Activated CD8-positive, alpha-beta memory T cell treated with anti-CD3 and anti-CD28 coated beads, Interleukin-2, amount 50 U/mL, for 24 hours (primary cell): ENCODE data around the gene CCDC102A.

Experiments used
- DNase-seq: peaks from one replicate; pipeline ENCODE4 v3.0.0-alpha.2; 2020; ENCODE audit errors: extremely low read depth

CCDC102A gene

DNA sequence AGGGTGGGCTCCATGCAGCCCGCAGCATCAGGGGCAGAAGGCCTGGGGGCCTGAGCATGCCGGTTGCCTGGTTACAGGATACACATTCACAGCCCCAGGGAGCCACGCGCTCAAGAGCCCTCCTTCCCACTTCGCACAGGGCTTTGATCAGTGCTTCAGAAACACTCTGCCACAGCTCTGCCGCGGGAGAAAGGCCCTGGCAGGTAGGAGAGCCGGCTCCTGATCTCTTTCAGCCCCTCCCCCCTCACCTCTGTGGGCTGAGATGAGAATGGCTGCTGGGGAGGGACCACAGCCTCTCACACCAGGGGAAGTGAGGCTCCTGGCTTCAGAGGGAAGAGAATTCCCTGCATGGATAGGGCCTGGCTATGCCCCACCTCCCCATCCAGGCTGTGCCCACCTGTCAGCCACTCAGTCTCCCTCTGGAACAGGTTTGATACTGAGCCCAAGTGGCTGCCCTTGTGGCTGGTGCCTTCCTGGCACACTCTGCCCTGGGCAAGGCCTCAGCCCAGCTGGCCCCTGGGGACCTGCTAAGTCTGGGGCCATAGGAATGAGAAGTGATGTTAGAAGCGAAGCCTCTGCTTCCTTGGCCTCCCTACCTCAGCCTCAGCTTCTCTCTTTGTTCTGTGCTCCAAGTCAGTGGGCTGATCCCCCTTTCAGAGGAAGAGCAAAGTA, 58.7 kb downstream of the CCDC102A start:
- no peak for DNase-seq

DNA sequence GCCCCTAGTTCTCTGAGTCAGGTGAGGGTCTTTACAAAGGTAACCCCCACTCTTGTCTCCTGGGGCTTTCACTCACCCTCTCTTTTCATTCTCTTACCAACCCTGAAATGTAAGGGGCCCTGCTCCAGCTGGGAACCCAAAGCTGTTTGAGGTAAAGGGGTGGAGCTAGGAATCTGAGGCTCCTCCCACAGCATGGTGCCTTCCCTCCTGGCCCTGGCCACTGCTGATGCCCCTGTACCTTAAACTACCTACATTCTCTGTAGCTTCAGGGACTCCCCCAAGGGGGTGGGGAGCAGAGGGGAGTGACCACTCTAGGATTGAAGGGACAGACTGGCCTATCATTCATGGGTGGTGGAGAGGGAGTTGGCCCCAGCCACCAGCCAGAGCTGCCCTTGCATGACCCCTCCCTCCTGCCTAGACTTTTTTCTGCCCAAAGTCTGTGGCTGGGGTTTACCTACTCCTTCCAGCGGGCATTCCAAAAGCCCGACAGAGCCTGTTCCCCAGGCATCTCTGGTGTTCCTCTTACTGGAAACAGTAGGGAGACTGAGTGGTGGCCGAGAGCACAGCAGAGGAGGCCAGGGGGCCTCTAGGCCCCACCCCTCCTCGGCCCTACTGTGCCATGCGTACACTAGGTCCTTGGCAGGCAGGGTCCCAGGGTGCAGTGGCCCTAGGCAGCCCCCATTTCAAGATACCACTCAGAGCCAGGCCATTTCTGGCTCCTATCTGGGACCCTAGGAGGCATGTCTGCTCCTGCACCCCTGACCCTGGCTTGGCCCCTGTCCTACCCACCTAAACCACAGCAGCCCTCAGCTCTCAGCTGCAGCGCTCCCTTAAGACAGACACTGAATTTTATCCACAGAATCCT, 59.6 kb downstream of the CCDC102A start:
- DNase-seq: no peak

DNA sequence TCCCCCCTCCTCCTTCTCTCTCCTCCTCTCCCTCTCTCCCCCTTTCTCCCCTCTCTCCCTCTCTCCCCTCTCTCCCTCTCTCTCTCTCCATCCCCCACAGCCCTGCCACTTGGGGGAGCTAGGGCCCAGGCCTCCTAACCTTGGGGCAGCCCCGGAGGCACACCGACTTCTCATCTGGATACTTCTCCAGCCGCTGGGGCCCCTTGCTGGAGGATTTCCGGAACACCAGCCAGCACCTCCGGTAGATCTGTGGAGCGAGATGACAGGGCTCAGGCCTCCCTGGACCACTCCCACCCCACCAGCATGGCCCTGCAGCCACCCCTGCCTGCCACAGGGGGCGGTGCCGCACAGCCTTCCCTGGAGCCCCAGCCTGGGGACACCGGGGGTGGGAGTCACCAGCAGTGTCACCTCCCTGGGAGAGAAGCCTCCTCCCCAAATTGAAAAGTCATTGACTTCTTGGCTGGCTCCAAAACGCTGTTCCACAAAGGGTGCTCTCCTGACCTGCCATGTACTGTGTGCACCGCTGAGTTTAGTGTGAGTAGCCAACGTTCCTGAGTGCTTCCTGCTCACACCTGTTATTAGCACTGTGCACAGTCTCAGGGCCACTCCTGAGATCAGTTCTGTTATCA, 60.5 kb downstream of the CCDC102A start:
- DNase-seq: peak; percentile 42

DNA sequence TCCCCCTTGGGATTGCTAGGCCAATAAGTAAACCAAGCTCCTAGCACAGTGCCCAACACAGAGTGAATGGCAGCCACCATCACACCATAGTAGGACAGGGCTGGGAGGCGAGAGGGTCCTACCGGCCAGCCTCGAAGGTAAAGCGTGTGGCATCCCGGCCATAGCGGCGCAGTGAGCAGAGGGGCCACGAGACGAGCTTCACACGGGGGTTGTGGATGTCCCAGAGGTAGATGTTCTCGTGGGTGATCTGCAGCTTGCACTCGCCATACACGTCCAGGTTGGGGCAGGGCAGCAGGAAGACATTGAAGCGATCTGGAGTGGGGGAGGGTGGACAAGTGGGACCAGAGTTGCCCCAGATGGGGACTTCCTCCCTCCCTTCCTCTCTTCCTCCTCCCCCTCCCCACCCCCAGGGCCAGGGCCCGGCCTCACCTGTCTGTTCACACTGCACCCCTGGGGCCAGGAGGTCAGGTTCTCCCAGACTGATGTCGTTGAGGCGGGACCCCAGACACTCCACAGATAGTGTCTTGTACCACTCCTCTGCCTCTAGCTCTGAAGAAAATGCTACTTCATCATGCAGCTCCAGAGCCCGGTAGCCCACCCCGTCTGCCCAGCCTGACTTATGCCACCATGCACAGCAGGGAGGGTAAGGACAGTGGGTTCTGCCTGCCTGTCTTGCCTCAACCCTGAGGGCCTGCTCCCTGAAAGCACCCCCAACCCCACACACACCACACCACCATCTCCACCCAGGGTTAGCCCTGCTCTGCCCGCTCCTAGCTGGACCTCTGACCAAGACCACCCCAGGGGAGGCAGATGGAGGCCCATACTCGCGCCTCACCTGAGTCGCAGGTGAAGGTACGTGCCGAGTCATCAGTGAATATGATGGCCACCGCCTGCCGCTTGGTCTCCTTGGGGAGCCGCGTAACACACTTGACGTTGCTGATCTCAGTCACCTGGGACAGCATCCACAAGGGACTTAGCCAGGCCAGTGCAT, 61.4 kb downstream of the CCDC102A start:
- no peak for DNase-seq

DNA sequence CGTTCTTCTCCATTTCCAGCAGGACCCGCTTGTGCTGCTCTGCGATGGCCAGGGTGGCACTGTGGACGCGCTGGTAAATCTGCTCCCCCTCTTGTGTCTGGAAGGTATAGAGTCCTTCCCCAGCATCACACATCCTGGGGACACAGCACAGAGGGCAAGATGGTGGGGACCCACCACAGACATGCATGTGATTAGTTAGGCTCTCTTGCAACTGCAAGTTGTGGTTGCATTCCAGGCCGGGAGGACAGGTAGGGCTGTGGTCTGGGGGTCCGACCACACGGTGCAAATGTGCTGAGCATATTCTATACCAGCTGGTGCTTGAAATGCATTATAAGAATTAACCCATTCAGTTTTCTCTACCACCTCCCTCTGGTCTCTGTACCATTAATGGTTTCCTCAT, 62.5 kb downstream of the CCDC102A start:
- no peak for DNase-seq

DNA sequence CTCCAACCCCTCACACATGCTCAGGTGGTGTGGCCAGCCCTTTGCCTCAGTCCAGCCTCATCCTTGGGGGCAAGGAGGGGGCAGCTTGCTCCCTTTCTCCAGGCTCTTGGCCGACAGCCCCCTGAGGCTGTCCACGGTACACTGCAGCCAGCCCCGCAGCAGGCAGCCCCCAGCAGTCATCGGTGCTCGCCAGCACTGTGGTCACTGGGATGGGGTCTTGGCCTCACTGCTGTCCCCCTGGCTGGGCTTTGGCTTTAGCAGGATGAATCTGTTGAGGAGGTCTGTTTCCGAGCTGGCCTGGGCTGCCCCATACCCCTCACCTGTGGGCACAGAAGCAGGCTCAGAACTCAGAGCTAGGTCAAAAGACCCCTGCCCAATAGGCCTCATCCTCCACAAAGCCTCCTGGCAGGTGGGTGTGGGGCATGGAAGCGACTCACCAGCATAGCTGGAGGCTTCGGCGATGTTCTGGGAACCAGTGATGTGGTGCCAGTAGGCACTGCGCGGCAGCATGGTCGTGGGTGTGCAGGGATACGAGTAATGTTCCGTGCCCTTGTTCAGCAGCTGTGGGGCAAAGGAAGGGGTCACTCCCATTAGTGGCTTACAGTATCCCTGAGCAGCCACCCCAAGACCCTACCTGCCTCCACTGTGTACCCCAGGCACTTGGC, 63.1 kb downstream of the CCDC102A start:
- DNase-seq: no peak

DNA sequence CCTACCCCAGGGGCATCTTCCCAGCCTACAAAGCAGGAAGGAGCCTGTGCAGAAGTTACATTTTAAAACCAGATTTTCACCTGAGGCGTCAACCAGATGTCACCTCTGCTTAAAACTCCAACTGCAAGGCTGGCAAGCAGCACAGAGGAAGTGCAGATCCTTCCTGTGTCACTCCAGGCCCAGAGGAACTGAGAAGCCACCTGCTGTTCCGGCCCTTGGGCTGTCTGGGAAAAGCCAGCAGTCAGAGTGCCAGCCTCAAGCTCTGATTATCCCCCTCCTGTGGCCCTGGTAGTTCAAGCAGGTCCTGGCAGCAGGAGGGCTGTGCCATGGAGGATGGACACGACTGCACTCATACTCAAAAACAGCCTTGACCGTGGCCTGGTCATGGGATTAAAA, 63.7 kb downstream of the CCDC102A start:
- no peak for DNase-seq

DNA sequence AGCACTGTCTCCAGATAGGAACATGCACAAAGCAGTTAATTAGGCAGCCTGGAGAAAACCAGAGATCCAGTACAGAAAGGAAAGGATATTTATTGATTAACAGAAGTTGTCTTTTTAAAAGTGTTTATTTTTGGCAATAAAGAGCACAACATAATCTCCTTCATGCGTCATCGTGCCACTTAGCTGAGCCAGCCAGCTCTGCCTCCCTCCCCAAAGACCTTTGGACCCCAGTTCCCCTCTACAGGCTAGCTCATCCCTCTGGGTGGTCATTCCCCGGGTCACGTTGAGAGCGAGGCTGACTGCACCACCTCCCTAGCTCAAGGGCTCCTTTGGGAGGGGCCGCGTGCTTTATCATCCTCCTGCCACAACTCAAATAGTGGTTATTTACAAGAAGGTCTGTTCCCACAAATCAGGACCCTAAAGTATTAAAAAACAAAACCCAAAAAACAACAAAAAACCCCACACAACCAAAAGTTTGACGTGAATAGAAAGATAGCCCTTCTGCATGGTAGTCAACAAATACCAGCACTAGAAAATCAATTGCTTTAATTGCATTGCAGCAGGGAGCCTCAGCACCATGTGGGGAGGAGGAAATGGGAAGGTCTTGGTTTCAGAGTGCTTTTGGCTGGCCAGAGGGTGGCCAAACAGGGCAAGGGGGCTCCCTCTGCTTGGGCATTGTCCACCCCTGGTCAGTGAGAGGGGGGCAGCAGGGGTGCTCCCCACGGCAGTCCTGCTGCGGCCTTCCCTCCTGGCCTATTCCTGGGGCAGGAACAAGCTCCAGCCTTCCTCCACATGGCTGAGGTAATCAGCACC, 64.3 kb downstream of the CCDC102A start:
- DNase-seq: no peak

DNA sequence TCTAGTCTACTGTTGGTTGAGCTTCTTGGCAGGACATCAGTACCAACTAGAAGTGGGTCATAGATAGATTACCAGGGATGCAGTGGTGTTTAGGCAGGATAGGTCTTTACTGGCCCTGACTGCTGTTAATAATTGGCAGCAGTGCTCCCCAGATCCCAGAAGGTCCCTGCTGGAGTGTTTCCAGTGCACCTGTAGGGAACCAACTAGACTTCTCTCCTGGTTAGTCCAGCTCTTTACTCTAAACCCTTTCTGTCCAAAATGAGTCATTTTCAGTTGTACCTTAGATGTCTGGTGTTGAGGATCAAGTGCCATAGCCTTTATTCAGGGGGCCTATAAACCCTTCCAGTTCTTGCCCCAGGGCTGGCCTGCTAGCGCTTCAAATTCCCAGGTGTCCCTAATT, 65.2 kb downstream of the CCDC102A start:
- DNase-seq: no peak

DNA sequence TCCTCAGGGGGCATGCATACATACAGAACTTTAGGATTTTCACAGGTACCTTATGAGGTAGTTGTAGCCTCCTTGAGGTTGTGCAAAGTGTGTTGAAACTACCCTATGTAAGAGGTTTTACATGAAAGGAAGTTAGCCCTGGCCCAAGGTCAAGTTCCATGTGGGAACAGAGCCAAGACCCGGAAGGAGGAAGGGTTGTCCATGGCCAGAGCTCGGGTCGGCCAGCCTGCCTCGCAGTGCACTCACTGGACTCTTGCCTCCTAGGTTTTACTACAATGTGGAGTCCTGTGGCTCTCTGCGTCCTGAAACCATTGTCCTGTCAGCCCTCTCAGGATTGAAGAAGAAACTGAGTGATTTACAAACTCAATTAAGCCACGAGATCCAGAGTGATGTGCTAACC, 65.7 kb downstream of the CCDC102A start:
- DNase-seq: no peak

DNA sequence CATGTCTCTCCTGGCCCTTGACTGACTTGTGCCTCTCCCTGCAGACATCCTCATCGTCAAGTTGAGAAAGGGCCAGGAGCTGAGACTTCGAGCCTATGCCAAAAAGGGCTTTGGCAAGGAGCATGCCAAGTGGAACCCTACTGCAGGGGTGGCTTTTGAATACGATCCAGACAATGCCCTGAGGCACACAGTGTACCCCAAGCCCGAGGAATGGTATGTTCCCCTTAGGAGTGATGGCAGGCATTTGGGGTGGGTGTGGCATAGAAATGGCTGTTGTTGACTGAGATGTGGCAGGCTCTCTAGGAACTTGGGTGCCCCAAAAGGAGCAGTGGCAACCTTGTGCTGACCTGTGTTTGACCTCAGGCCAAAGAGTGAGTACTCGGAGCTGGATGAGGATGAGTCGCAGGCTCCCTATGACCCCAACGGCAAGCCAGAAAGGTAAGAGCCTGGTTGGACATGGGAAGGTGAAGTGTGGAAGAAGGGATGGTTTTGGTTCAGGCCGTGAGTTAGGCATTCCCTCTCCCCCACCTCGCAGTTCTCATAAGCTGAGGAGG, 66.4 kb downstream of the CCDC102A start:
- no peak for DNase-seq

DNA sequence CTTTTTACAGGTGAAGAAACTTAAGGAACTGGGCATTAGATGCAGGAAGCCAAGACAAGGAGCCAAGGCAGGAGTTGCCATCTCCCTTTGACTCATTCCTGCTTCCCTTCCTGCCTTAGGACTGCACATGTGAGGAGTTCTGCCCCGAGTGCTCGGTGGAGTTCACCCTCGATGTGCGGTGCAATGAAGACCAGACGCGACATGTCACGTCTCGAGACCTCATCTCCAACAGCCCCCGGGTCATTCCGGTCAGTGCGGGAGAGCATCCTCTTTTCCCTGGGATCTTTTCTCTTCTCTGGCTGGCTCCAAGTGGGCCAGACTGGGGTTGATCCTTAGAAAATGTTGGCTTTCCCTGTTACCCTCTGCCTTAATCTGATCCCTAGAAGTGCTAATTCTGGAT, 67.3 kb downstream of the CCDC102A start:
- DNase-seq: no peak

DNA sequence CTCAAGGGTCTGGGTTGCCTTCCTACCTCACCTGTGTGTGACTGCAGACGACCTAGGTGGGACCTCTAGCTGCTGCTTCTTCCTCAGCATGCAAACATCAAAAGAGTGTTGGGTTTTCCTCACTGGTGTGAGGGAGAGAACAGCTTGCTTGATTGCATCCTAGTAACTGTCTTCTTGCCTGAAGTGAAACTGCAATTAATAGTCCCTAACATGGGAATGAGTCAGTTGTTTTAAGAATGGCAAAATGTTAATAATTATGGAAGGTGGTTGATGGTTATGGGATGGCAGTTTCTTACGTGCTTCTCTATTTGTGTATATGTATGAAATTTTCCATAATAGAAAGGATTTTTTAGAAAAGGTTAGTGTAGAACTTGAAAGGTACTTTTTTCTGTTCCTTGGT, 68.0 kb downstream of the CCDC102A start:
- DNase-seq: no peak

DNA sequence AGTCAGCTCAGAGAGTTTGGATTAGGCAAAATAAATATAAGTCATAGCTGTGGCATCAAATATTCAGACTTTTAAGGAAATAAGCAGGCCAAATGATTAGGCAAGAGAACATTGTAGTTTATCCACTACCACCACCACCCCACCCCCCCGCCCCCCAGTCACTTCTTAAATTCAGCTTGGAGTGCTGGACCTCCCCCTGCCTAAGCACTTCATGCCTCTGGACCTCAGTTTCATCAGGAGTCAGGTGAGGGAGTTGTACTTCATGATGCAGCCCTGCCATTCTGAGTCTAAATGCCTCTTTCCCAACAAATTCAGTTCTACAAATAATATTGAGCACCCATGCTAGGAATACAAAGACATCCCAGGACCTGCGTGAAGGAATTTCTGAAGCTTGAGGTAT, 71.8 kb downstream of the CCDC102A start:
- DNase-seq: no peak

DNA sequence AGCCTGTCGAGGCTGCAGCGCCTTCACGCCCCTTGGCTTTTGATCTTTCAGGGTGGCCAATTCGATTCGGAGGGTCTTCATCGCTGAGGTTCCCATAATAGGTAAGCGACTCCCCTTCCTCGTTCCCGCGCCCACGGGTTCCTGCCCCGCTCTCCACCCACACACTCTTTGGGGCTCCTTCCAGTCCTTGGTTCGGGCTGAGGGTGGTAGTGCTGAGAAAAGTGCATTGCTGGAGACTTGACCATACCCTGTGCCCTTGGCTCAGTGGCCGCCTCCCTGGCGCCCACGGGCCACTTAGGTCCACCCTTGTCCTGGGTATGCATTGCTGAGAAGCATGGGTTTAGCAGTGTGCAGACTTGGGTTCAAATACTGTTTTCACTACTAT, 73.4 kb downstream of the CCDC102A start:
- DNase-seq: no peak

DNA sequence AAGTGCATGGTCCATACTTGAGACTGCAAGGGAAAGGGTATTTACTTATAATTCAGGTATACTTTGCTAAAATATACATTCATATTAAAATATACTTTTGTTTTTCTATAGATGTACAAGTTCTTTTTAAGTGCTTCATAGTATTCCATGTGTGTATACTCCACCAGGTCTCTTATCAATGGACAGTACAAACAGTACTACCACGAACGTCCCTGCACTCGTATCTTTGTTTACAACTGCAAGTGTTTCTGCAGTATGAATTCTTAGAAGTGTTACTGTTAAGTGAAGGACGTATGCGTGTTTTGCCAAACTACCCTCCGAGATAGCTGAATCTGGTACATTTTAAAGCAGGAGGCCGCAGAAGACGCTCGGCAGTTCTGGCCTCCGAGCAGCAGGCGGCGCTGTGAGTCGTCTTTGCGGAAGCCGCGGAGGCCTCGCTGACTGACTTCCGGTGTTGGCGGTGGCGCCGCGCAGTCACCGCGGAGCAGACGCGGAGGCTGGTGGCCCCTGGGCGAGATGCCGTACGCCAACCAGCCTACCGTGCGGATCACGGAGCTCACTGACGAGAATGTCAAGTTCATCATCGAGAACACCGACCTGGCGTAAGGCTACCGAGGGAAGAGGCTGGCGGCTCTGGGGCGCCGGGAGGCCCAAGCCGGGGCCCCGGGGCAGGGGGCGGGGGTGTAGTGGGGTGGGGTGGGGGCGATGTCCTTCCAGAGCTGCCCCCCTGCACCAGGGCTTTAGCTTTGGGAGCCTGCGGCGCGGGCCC, 74.0 kb downstream of the CCDC102A start, which contains the start of gene POLR2C:
Gene POLR2C (plus strand): TSS at position 471 of the 769 bp plus-strand sequence. CDS start 46 bp downstream, at position 517.
- DNase-seq: peak; percentile 75
